Stimulated activated CD8-positive, alpha-beta memory T cell treated with anti-CD3 and anti-CD28 coated beads, Interleukin-15, amount 100 ng/mL, for 48 hours (primary cell): ENCODE data around the gene LRRFIP1.

ENCODE experiments used
- DNase-seq, 2 donors: peaks; one replicate each; pipeline ENCODE4 v3.0.0-alpha.2; 2020; ENCODE audit warnings: low read depth in 2 of 2

Gene LRRFIP1

DNA sequence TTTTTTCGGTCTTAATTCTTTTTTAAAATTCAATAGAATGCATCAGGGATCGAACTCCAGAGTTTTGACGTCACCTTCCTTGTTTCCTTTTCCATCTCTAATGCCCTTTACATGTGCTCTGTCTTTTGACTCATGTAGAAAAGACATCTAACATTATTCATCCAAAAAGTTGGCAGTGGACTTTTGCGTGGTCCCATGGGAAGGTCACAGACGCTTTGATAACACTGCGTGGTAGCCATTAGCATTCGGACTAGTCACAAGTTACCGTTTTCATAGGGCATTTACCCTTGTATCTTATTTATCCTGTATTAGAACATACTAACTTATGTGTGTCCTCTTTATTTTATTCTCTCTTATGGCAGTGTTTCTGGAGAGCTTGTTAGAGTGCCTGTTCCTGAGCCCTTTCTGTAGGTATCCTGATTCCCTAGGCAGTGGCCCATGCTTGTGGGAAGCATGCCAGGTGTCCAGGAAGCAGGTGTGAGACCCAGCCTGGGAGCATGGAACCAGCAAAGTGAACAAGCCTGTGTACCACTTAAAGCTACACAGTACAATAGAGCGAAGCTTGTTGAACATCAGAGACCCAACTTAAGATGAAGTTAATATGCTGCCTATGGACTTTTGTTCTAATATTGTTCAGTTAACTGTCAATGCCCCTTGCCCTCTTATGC, 97.6 kb downstream of the LRRFIP1 start:
- DNase-seq, result no peak

DNA sequence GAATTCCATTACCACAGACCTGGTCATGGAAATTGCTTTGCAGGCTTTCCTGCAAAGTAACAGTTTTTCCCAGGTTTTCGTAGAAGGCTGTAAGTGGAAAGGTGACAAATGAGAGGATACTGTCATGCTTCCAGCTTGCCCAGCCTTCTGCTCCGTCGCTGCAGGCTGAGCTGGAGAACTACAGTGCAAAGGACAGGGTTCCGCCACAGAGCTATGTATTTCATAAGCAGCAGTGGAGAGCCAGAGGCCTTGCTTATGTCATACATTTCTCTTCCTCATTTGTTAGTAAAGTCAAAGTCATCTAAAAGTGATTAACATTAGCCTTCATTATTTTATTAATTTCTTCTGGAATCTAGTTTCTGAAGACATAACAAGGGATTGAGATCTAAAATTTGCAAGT, 98.3 kb downstream of the LRRFIP1 start:
- DNase-seq, result no peak

DNA sequence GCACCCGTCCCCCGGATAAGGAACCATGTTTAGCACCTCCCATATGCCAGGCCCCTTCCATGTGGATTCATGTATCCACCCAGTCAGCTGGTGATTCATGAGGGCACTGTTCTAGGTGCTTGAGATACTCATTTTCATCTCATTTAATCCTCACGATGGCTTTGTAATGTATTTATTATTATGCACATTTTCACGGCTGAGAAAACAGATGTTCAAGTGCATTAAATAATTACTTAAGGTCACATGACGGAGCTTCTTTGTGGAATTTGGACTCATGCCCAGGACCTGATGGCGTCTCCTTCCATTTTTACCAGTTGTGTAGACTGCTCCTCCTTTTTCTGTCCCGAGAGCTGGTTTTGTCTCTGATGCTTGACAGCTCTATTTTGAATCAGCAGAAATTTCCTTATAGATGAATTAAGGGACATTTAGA, 99.0 kb downstream of the LRRFIP1 start:
- no peak for DNase-seq

DNA sequence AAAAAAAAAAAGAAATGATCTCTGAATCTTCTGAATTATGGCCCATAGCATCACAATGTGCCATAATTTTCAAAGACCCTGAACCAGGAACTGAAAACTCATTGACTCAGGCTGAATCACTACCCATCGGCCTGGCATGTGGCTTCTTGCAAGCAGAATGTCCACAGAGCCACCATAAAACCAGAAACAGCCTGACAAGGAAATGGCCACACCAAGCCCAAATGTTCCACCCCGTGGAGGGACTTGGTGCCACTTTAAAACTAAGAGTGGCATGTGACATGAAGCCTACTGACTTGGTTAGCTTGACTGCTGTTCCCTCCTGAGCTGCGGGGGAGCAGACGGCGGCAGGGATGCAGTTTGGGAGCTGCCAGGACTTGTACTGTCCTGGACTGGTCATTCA, 100.0 kb downstream of the LRRFIP1 start:
- DNase-seq, result no peak

DNA sequence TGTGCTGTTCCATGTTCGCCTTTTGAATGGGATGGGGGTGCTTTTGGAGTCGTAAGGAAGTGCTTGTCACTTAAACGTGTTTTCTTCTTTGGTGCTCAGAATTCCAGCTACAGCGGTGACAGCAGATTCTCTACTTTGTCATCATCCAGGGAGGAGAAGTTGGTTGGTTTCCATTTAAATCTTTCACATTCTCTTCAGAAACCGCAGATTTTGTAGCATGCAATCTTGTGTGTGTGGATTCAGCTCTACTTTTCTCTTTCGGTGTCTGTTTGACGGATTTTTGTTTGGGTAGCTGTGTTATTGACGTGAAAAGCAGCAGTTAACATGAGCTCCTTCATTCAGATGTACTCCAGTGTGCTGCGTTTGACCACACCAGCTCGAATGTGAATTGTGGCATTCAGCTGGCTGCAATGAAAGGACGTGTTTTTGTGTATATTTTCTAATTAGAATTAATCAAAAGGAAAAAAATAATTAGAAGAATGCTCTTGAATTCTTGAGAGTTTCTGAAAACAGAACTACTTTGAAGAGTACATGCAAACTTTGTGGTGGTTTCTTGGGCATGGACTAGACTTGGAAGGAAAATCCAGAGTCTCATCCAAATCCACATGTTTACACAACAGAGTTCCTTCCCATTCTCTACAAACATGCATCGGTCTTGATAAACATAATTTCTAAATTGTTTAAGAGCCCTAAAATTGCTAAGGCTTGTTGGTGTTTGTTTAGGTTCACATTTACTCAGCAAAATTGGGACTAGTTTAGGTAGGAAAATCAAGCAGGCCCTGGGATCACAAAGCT, 102.5 kb downstream of the LRRFIP1 start:
- no peak for DNase-seq

DNA sequence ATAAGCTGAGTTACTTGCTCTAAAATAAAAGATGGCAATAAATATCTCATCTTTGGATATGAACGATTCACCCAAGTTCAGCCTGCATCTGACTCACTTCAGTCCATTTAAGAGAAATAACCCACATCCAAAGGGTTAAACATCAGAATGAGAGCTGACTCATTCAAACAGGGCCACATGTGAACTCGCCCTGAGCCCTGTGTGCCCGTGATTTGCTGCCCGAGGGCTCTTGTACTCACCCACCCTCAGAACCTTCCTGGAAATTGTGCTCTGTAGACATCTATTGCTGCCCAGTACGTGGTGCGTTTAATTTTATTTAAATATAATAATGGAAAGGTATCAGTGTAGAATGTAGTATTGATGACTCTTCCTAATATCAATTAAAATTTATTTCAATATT, 104.3 kb downstream of the LRRFIP1 start:
- DNase-seq, result peak; percentile 45 to 54

DNA sequence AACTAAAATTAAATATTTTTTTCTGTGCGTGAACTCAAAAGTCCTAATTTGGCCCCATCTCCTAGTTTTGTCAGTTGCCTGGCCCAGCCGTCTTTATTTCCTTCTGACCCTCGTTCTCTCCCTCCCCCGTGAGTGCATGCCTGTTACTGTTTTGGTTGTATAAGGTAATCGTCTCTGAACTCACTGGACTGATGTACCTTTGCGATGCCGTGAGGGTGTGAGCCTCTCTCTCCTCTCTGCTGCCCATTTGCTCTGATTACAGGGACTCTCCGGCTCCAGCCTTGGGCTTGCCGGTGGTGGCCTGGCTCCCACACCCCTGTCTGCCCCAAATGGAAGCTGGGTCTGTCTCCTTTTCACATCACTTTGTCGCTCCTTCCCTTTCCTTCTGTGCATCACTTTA, 104.7 kb downstream of the LRRFIP1 start:
- no peak for DNase-seq

DNA sequence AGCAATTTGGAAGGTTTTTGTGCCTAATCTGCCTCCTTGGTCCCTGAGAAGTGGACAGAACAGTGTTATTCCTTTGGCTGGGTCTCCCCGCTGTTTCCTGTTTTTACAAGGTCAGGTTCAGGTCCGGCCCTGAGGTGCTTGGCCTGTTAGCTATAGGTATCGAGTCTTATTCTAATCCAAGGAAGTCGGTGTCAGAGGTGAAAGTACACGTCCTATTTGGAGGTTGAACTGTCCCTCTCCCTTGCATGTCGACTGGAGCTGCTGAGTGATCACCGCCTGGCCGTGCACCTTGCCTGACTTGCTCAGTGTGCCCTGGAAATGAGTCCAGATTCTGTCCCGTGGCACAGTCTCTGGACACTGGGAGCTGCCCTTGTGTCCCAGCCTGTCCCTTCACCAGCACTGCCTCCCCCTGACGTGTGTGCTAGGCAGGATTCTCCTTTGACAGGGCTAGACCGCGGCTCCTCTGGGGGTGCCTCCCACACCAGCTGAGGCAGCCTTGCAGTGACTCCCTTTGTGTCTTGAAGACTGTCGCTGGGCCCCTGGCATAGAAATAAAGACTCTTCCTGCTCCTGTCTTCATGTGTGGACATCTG, 105.5 kb downstream of the LRRFIP1 start:
- DNase-seq, result peak in 1 of 2 donors; percentile 8

DNA sequence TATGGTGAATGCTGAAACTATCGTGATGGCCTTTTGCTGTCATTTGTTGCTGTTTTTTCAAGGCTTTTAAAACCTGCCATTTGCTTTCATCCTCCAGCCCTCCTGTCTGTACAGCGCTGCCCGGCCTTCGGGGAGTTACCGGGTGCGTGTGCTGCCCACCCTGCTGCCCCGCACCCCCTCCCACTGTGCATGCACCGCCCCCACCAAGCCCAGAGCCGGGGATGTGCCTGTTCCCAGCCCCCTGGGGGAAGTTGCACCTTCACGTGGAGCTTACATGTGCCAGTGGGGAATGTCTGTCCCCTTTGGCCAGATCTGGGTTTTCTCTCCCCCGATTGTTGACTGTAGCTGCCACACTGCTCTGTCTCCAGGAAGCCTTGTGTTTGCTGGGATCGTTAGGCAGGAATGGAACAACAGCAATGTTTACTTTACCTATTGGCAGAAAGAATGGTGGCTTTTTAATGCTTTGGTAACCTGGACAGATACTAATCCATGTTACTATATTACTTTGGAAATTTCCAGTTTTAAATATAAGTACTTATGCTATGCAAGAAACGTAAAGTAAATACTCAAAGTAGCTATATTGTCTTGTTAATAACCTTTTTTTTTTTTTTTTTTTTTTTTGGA, 106.4 kb downstream of the LRRFIP1 start:
- DNase-seq, result no peak

DNA sequence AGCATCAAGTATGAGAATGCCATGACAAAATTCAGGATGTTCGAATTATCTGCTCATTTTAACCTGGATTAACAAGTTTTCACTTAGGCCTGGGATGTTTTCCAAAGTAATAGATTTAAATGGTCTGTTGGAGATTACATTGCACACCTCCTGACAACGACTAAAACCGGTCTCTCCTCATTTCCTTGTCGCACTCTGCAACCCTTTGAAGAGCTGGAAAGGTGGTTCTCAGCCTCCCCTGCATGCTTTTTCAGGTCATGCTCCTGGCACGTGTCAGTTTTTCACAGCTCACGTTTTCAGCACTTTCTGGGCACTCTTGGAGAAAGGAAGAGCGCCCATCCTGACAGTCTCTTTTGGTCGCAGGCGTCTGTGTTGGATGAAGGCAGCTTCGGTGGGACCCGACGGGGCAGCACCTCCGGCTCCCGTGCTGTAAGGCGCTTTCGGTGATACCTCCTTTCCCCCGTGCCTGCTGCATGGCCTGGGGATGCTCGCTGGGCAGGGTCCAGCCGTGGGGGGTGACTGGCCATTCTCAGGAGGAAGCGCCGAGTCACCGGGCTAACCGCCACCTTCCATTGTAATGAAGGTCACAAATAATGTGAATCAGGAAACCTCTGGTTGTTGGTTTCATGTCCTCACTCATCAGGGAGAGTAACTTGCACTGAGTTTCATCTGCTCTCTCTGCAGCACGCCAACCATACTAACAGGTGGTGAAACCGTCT, 107.7 kb downstream of the LRRFIP1 start:
- no peak for DNase-seq

DNA sequence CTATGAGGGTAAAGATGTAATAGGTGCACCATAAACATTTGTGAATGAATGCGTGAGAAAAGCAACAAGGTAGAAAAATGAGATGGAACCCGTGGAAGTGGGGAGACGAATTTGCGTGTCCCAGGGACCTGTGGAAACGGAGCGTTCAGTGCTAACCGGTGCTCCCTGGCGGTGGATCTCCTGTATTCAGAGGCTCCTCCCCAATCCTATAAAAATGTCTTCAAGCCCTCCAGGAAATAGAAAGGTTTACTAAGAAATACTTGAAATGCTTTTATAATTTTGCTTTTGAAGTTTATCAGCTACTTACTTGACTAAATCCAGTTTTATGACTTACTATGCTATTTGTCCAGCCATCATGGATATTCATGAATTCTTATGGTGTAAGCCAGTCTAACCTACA, 108.4 kb downstream of the LRRFIP1 start:
- DNase-seq, result no peak

DNA sequence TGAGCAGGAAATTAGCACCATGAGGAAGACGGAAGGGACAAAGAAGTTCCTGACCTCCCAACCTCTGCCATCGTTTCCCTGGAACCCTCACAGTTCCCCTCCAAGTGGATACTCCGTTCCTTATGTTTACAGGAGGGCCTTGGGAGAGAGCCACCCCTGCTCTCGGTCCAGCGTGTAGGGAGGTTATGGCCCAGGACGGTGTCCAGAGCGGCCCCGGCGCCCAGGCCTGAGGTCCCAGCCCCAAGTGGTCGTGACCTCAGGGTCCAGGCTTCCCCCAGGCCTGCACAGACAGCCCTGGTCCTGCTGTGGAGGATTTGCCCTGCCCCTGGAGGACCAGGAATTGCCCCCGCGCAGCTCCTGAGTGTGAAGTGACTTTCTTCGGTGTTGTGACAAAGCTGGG, 109.4 kb downstream of the LRRFIP1 start:
- no peak for DNase-seq

DNA sequence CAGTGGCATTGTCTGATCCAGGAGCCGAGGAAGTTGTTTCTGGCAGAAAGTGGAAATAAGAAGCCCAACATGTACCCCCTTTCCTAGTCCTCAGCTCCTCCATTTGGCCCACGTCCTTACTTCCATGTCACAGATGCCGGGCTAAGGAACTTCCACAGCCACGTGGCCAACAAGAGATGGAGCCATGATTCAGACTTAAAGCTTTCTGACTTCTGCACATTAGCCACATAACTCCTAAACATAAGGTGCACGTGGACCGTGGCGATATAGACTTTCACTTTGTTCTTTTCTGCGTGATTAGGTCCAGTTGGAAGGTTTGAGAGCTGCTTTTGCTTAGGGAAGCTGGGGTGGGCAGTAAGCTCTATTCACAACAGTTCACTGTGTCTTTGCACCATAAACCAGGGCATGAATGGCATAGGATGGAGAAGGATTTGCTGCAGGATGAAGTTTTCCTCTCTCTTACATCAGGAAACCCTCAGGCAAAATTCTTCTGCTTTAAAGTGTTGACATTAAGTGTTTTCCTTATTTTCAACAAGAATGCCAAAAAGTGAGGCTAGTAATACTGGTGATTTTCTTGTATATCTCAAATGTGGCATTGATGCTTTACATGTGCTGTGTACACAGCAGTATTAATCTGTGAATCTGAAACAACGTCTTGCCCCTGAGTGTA, 109.9 kb downstream of the LRRFIP1 start:
- no peak for DNase-seq

DNA sequence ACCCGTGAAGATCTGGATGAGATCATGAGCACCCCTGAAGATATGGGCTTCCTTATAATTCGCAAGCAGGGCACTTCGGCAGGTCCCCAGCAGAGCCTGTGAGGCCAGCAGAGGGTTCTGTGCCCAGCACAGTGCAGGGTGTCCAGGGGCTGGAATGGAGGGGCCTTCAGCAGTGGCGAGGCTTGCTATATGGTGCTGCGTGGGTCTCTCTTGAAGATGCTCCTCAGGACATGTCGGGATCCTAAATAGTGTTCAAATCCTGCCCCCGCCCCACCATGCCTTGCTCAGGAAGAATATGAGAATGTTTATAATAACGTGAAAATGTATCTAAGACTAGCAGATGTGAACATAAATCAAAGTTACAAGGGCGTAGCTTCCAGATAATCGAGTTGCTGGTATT, 110.9 kb downstream of the LRRFIP1 start:
- no peak for DNase-seq

DNA sequence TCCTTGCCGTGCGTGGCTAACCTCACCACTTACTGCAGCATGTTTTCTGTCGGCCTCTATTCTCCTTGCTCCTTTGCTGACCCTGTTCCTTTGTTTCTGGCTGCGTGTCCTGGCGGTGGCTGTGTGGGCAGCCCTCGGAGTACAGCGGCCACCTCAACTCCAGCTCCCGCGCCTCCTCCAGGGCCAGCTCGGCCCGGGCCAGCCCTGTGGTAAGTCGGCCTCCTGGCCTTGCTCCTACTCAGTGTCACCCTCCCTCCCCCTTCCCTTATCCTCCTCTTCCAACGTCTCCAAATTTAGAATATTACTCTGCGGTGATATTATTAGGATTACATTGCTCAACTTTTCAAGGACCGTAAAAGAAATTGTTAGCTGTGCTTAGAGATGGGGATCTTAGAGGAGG, 111.7 kb downstream of the LRRFIP1 start:
- DNase-seq, result no peak

DNA sequence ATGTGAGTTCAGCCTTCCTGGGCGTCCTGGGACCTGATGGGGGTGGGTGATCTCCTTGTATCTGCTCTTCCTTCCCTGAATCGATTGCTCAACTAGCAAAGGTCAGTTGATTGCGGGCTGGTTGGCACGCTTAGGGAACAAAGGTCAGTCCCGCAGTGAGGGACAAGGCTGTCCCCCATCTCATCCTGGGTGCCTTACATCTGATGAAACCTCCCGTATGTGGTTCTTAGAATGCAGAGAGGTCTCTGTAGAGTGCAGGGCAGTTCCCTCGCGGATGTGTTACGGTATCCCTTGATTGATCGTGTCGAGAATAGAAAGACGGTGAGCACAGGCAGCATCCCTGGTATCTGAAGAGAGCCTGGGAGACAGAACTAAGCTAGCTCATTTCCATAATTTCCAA, 114.8 kb downstream of the LRRFIP1 start:
- no peak for DNase-seq

DNA sequence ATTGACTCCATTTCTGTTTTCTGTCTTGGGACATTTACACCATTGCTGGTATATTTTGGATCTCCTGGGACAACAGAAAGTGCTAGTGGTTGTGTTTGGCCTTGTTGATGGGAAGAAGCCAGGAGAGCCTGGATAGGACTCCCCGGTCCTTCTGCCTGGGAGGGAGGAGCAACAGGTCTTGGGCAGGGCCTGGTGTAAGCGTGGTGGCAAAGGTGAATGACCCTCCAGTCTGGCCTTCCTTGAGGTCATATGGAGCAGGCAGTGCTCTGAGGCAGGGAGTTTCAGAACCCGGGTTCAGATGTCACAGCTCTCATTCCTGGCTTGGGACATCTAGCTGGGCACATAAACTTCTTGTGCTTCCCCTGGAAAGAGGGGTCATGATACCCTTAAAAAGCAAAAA, 115.2 kb downstream of the LRRFIP1 start:
- no peak for DNase-seq

DNA sequence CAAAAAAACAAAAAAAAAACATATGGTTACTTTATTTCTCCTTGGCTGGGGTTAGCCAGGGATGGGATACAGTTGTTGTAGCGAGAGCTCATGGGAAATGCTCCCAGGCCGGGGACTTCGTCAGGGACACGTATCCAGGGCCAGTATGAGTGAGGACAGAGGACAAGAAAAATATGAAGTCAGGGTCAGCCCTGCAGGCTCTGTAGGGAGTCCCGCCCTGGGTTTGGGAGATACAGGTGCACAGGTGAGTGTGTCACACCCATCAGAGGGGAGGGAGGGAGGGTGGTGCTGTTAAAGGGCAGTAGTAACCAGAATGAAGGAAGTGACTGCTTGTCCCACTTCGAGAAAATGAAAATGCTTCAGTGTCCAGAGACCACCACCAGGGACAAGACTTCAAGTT, 115.6 kb downstream of the LRRFIP1 start:
- no peak for DNase-seq

DNA sequence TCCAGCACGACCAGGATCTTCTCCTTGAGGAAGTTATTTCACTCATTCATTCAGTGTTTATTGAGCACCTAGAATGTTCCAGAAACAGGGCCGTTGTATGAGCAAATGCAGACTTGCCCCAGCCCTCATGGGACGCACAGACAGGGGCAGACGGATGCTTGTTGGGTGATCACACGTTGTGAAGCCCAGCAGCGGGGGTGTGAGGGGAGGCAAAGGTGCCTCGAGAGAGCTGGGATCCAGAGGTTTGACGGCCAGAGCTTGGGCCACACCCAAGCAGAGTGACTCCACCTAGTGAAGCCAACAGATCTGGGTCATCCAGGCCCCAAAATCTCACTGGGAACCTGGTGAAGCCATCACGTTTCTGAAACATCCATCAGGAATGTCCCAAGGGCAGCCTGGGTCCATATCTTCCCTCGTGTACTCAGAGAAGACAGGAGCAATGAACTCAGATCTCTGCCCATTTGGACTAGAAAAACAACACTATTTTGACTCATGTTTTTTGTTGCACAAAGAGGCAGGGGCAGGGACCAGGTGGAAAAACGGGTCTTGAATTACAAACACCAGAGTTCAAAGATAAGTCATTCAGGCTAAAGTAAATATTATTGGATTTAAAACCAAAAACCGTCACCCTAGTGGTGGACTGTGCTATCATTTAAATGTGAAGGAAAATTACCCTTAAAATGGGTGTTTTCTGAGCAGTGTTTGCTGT, 116.3 kb downstream of the LRRFIP1 start:
- DNase-seq, result no peak

DNA sequence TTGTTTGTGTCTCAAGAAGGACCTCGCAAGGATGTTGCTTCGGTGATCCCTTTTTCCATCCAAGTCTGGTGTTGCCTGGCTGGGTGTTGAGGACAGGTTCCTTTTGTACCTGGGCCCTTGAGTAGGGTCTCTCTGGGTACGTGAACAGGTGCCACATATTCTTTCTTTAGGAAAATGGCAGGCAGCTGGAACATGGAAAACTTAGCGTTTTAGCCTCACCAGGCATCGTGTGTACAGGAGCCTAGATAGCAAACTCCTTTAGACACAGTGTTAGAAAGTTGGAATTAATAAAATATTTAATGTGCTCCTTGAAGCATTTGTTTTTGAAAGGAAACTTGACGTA, 116.9 kb downstream of the LRRFIP1 start:
- no peak for DNase-seq
